Omental fat pad (tissue), 4 donors: Measurements from ENCODE around the gene YY1AP1. TPM values are rescaled to one million over a fixed set of nuclear protein-coding genes. Genes with fewer than 3 reads are reported as not detected.
"Not testable (repeated sequence)": the region's sequence is repeated elsewhere in the genome, so short reads cannot be mapped to it uniquely, and the experiment has no call there.

Source experiments
- ATAC-seq: fragments of 150-250 bp; one replicate; pipeline ENCODE4 v1.9.1; 2016; ENCODE audit warnings: mild to moderate bottlenecking, moderate library complexity; ENCODE audit not compliant: low FRiP score
- DNase-seq: peaks from one replicate; pipeline ENCODE4 v3.0.0-alpha.2; 2019; ENCODE audit warnings: low spot score
- CTCF ChIP-seq, 3 donors: fragments of 450-650 bp; IDR thresholded peaks; one replicate each; pipeline ENCODE4 v1.5.1; 2016 to 2017; ENCODE audit warnings: antibody characterized with exemption in 3 of 3, mild to moderate bottlenecking in 3 of 3, moderate library complexity in 2 of 3
- total RNA-seq, 4 donors: library from RNA; depleted of rRNA; stranded (reverse); fragments of >200 nt; gene quantifications; one replicate each; pipeline ENCODE4 v1.1.0, GENCODE V29; 2016

The YY1AP1 gene
- total RNA-seq, 4 donors from 2014 or later, result 91.3 to 135 (median 119) TPM

DNA sequence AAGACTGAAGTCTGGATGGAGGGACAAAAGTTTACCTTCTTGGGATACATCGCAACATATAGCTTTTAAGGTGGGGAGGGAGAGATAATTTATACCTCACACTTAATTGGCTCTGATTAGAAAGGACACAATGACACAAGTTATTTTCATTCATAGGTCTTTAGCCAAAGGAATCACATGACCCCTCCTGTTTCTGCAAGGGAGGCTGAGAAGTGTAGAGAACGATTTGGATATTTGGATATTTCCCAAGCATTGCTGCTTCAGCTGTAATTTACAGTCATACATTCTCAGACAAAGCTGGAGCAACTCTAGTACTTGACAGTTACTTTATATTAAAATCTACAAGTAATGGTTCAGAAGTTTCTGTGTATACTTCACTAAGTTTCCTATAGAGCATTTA lies 24.5 kb upstream of the YY1AP1 start:
- ATAC-seq (no peak), DNase-seq (no peak)
- TF ChIP-seq CTCF (IDR thresholded peaks at IDR 0.05), result no peak

DNA sequence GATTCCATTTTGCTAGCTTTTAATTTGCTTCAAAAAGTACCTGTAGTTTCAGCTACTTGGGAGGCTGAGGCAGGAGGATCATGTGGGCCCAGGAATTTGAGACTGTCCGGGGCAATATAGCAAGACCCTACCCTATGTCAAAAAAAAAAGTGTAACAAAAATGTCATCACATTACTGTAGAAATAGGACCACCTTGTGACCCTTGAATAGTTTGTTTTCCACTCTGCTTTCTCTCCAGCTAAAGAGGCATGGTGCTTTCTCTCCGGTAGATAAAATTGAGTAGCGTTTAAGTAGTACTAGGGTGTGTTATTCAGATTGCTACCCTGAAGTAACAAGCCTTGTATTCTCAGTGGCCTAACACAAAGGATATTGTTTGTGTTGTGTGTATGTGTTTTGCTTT lies 24.1 kb upstream of the YY1AP1 start:
- DNase-seq, ATAC-seq: not testable (repeated sequence)

- not testable (repeated sequence) for DNase-seq, ATAC-seq
Observed at GRCh38 chr1:155711457-155711856, 22.9 kb upstream of the YY1AP1 start.

DNA sequence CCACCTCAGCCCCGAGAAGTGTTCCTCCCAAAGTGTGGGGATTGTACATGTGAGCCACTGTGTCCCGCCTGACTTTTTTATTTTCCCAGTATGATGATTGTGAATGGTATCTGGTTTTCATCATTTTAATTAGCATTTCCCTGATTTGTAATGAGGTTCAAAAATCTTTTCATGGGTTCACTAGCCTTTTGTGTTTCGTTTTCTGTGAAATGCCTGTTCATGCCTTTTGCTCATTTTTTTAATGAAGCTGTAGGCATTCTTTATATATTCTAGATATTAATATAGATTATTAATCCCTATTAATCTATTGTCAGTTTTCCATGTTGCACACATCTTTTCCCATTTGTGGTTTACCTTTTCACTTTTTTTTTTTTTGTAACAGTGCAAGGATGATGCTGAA lies 20.8 kb upstream of the YY1AP1 start:
- no peak for ATAC-seq

DNA sequence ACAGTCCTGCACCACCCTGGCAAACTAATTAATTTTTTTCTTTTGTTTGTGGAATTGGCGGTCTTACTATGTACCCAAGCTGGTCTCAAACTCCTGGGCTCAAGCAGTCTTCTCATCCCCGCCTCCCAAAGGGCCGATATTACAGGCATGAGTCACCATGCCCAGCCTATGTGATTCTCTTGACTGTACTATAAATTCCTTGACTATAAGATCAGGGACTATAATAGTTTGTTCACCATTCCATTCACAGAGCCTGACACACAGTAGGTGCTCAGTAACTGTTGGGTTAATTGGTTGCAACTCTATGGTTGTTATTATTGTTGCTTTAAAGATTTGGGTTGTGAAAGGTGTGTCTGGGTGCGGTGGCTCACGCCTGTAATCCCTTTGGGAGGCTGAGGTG lies 17.6 kb upstream of the YY1AP1 start:
- DNase-seq (no peak), ATAC-seq (no peak)
- TF ChIP-seq CTCF (IDR thresholded peaks at IDR 0.05), result no peak

More for the DNA sequence above, 20.8 kb upstream of the YY1AP1 start:
- no peak for TF ChIP-seq CTCF (IDR thresholded peaks at IDR 0.05)
- no peak for DNase-seq

- ATAC-seq, DNase-seq: not testable (repeated sequence)
Observed at GRCh38 chr1:155704414-155704813, 15.8 kb upstream of the YY1AP1 start.

DNA sequence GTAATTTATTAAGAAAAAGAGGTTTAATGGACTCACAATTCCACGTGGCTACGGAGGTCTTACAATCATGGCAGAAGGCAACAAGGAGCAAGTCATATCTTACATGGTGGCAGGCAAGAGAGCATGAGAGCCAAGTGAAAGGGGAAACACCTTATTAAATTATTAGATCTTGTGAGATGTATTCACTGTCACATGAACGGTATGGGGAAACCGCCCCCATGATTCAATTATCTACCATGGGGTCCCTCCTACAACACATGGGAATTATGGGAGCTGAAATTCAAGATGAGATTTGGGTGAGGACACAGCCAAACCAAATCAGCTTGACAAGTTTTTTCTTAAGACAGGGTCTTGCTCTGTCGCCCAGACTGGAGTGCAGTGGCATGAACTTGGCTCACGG lies 14.6 kb upstream of the YY1AP1 start:
- DNase-seq, result no peak
- no peak for TF ChIP-seq CTCF (IDR thresholded peaks at IDR 0.05)
- ATAC-seq, result no peak

GRCh38 chr1:155701675-155702074 lies 13.1 kb upstream of the YY1AP1 start:
- not testable (repeated sequence) for DNase-seq, ATAC-seq

GRCh38 chr1:155699062-155699461 lies 10.5 kb upstream of the YY1AP1 start:
- DNase-seq, ATAC-seq: not testable (repeated sequence)

- no peak for DNase-seq
- TF ChIP-seq CTCF (IDR thresholded peaks at IDR 0.05), result no peak
- no peak for ATAC-seq
Observed at GRCh38 chr1:155698382-155699038, 9.9 kb upstream of the YY1AP1 start.

- not testable (repeated sequence) for ATAC-seq, DNase-seq
Observed at GRCh38 chr1:155697616-155698015, 9.0 kb upstream of the YY1AP1 start.
